Activated CD8-positive, alpha-beta memory T cell treated with anti-CD3 and anti-CD28 coated beads, Interleukin-2, amount 50 U/mL, for 1 hour (primary cell): ENCODE measurements around the gene XDH.

Source experiments
- DNase-seq: peaks from one replicate; pipeline ENCODE4 v3.0.0-alpha.2; 2020; ENCODE audit errors: extremely low read depth

Gene XDH

DNA sequence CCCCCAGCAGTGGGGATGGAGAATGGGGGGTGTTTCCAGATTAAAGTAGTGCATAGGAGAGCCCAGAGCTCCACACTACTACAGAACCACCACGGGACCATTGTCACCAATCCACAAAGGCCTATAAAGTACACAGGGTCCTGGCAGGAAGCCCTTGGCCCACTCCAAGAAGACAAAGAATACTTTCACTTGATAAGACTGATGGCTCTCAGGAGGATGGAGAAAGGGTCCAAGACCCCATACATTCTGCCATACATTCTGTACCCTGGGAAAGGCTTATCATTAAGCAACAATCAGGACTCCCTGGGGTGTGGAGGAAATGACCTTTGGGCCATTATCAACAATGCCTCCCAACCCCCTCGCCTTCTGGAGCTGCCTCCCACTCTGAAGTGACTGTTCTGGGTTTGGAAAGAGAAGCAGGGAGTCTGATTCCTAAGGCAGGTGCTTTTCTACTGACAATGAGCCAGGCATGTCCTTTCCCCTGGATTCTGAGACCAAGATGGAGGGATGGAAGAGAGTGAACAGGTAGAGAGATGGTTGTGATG is 85.4 kb downstream of the XDH start:
- no peak for DNase-seq

DNA sequence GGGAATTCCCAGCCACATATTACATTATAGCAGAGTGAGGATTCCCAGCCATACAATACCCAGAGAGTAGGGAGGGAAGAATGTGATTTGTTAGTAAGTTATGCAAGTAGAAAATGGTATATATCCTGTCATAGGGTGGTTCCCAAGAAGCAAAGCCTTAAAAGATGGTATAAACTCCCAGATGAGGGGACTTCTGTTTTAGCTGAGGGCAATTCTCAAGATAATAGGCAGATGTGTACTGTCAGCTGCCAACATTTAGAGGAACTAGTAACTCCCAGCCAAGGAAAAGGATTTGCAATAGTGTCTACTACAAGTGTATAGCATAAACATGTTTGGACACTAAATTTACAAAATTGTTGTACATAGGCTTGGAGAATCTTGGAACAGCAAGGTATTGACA is 86.5 kb downstream of the XDH start:
- DNase-seq = no peak

DNA sequence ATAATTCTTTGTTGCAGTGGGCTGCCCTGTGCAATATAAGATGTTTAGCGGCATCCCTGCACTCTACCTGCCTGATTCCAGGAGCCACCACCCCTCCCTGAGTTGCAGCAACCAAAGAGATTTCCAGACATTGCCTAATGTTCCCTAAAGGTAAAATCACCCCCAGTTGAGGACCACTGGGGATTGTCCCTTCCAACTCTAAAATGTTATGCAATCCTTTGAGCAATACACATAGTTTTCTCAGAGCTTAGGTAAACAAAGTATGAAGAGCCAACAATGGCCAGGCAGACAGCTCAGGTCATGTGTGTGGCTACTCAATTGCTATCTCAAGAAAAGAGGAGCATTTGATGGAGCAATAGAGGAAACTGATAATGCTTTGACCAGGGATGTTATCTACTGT is 87.0 kb downstream of the XDH start:
- no peak for DNase-seq

DNA sequence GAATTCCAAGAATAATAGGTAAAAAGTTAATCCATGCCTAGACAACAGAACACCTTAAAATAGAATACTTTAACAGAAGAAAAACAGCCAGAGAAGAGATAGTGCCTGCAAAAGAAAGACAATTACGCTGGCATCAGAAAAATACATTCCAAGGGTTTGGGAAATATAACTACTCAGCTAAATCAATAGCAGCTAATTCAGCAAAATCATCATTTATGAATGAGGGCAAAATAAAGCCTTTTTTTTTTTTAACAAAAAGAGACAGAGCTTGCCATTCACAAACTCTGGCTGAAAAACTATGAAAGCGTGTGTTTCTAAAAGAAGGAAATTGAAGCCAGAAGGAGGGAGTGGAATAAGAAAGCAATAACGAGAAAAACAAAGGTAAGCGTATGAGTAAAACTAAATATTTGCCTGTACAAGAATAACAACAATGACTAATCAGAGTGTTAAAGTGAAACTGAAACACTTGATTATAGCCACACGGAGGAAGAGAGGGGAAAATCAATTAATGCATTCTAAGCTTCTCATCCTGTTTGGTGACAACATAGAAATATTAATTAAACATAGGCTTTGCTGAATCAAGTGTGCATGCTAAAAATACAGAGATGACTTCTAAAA is 90.4 kb downstream of the XDH start:
- DNase-seq = no peak

DNA sequence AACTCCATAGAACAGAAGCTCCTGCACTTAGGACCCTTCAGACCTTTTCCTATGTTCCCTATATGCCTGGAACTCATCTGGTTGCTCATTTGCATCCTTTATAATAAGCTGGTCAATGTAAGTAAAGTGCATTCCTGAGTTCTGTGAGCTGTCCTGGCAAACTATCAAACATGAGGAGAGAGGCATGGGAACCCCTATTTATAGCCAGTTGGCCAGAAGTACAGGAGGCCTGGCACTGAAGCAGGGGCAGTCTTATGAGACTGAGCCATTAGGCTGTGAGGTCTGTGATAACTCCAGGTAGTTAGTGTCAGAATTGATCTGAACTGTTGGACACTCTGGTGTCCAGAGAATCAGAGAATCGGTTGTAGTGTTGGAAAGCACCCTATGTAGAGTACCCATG is 92.2 kb downstream of the XDH start:
- no peak for DNase-seq

DNA sequence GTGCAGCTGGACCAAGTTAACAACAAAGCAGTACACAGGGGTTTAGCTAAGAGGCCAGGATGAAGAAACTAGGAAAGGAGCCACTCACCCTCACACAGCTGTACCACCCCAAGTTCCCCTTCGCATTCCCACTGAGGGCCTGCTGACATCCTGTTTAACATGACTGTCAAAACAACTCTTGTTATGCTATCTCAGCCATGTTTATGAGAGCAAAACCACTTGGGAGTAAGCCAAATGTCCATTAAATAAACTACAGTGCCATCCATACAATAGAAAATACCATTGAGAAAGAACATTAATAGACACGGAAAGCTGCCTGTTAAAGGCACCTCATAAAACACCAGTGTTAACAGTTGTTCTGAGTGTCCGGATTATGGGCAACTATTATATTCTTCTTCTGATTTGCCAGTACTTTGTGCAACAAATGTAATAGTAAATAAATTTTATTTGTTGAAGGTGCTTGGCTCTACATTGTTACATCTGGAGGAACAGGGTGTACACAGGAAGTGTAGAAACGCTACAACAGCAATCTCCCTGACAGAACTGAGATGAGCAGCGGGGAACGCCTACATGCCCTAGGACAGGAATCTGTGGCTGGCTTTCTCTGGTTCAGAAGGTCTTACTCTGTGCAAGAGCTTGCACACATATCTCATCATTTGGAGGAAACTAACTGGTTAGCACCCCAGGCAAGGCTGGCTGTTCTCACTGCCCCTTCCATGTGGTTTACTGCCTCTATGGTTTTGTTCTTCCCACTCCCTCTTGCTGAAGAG is 95.0 kb downstream of the XDH start:
- no peak for DNase-seq

DNA sequence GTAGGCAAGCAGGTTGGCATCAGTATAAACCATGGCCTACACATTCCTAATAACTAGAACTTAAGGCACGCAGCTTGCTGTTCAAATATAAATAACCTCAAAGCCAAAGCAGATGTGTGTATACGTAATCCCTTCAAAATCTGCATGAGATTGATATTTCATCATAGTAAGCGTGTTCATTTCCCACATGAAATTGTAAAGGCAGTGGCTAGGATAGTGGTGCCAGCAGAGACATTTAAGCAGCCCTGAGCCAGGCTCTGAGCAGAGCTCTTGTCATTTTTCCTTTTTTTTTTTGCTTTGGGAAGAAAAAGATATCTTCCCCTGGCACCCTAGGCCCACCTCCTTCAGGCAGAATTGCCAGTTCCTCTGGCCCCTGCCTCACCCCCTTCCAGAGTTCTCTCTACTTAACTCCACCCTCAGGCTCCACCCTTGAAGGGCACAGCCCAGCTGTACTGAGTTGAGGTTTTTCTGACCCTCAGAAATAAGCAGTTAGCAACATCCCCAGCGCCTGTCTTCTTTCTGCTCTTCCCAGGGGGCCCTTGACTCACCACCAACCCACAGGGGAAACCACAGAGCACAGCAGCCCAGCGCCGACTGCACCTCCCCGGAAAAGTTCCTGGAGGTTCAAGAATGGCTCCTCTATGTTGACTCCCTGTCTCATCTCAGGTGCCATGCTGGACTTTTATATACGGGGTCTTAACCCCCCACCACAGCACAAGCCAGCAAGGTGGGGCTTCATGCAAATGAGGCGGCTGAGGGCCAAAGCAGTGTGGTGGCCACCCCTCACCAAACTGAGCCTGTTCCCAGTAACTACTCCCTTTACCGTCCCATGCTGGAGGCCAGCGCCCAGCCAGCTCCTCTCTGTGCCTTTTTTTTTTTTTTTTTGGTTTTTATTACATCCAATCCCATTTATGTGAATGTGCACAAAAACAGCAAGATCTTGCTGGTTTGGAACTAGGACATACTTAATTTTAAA is 95.9 kb downstream of the XDH start:
- no peak for DNase-seq

DNA sequence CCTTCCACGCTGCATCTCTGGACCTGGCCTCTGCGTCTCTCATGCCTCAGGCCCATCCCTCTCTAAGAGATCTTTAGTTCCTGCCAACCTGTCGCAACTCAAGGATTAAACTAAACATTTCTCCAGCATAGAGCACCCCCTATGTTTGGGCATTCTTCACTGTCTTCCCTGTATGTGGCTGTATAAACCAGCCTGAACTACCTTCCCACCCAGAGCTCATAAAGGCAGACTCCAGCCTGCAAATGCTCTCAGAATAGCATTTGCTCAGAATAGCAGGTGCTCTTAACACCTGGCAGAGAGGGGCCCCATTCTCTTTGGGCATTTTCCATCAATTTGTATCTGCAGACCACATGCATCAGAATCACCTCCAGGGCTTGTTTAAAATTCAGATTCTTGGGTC is 97.1 kb downstream of the XDH start:
- DNase-seq = no peak

DNA sequence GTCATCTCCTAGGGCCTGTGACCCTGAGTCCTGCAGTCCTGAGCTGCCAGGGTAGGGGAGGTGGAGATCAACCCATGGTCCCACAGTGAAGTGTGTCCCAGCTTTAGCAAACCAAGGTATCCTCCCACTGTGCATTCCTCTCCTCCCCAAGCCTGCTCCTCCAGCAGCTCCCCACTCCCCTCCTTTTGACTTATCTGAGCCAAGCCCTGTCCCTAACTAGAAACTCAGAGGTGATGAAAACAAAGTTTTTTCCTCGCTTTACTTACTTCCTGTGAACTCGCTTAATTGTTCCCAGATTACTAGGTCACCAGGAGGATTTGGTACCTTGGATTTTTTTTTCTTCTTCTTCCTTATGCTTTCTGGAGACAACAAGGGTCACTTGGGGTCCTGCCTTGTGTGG is 99.8 kb downstream of the XDH start:
- DNase-seq = no peak

DNA sequence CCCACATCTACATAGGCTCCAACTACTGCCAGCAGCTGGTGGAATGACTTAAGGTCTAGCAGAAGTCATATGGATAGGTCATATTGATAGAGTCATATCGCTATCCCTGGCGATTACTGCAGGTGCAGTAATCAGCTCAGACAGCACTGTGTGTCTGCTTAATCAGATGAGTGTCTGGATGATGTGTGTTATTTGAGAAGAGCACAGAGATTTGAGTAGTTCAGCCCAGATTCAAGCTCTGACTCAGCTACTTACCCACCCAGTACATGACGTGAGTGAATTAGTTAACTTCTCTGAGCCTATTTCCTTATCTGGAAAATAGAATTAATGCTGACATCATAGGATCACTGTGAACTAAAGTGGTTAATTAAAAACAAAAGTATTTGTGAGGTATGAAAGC is 101.6 kb downstream of the XDH start:
- DNase-seq = no peak

DNA sequence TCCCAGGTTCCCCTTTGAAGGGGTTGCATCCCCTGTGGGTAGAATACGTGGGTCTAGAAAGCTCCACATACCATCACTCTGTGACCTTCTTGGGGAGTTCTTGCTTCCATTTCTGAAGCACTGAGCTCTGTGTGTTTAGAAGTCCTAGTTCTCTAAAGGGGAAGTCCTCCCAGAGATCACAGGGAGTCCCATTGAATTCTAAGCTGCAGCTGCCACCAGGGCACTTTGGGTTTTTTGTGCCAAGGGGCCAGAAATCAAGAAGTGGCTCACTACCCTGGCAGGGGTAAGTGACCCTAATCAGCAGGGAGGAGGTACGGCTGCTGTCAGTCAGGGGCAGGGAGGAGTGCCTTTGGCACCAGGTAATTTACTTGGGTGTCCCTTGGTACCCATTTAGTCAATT is 109.7 kb downstream of the XDH start:
- no peak for DNase-seq

DNA sequence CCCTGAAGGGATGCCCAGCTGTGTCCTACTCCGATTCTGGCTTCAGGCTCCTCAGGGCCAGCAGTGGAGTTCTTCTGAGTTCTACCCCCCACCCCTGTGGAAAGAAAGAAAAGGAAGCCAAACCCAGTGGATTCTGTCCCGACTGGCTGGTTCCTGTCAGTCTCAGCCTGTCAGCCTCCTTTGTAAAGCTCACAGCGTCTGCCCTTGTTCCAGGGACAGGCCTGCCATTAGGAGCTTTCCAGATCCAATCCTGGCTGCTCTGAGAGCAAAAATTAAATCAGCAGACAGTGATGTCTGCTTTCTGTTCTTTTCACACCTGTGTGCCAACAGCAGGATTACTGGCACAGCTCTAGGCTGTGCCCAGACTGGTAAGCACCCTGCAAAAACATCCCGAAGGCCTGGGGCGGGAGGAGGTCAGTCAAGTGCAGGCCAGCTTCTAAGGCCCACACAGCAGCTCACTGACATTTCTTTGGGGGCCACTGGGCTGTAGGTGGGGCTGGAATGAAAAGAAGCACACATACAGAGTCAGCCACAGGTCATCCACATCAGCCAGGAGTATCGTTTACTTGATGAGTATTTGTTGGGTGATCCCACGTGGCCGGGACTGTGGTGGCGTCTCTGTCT is 111.5 kb downstream of the XDH start:
- DNase-seq = no peak

DNA sequence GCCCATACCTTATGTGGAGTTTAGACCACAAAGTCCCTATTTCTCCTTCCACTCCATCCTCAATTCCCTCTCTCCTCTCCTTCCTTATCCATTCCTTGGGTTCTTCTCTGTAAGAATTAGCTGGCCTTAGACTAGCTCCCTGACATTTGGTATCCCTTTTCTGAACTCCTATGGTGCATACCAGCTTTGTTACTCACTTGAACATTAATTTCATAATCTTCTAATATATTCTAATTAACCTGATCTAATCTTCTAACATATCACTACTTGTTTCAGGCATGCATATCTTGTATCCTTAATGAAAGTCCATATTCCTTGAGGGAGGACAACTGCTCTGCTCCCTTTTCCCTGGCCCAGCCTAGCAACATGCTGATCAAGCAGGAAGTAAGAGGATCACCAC is 114.2 kb downstream of the XDH start:
- no peak for DNase-seq

DNA sequence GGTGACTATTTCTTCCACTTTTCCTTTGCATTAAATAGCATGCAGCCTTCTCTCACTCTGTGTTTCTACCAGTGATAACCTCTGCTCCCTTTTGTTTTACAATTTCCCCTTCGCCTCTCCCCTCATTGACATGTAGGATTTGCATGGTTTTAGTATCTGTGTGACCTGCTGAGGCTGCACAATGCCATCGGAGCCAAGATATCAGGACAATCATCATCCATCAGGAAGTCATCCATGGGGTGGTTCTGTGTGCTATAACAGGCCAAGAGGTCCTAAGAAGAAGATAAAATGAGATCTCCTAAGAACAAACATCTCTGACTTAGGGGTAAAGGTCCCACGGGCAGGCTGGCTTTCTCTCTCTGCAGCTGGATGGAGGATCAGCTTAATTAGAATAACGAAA is 115.0 kb downstream of the XDH start:
- no peak for DNase-seq

DNA sequence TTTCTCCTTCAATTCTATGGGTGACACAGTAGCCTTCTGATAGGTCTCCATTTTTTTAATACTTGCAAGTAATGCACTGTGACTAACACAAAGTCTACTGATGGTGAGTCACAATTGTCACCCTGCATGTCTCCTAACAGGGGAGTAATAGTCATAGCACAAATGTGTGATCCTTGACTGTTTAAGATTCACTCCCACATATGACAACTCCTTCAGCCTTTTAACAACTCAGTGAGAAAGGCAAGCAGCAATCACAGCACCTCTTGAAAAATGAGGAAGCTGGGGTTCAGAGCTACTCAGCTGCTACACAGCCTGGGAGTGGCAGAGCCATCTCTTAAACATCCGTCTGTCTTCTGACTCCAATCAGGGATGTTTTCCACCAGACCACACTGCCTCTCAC is 116.8 kb downstream of the XDH start:
- no peak for DNase-seq

DNA sequence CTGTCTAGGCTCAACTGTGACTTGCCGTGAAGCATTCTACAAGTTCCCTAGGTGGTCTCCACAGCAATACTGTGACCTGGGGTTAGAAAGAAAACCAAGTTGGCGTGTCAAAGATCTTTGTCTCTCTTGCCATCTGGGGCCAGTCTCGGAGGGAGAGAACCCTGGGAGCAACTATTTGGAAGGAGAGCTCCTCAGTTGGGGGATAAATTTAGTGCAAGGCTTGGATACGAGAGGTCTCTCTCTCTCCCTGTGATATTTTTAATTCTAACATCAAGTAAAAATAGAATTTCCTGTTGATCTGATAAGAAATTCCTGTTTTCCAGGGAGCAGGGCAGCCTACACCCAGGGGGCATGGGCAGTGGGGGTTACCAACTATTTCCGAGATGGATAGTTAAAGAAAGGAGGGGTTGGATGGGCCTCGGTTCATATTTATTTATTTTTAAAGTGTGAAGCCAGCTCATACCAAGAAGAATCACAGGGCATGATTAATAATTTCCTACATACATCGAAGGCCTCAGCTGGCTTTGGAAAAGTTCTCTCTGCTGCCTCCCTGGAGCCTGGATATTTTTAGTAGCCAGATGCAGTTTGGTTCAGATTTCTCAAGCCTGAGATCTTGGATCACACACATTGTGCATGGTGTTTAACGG is 117.8 kb downstream of the XDH start:
- no peak for DNase-seq

DNA sequence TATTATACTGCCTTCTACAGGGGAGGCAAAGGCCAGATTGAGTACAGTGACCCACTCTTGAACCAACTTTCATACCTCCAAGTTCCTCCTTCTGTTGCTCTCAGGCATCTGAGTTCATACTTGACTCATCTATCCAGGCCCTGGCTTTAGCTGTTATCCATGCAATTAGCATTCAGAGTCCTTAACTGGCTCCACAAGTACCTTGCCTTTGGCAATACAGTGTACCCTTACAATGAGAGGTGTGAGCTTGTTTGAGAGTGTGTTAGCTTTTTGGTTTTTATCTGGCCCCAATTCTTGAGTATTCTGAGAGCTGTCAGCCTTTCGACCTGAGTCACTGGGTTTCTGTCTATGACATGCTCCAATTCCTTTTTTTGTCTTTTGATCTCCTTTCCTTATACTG is 120.3 kb downstream of the XDH start:
- no peak for DNase-seq

DNA sequence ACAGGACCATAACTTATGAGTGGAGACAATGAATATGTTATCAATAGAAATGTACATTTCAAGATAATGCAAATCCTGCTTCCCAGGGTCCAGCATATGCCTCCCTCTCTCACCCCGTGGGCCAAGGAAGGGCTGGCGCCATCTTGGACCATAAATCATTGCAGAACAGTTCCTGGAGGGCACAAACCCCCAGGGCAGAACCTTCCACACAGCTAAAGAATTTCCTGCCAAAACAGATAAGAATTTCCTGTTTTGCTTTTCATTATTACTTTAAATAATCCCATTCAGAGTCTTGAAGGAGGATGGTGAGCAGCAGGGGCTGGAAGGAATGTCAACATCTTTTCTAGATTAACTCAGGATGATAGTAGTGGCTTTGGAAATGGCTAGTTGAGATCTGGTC is 126.9 kb downstream of the XDH start:
- no peak for DNase-seq

DNA sequence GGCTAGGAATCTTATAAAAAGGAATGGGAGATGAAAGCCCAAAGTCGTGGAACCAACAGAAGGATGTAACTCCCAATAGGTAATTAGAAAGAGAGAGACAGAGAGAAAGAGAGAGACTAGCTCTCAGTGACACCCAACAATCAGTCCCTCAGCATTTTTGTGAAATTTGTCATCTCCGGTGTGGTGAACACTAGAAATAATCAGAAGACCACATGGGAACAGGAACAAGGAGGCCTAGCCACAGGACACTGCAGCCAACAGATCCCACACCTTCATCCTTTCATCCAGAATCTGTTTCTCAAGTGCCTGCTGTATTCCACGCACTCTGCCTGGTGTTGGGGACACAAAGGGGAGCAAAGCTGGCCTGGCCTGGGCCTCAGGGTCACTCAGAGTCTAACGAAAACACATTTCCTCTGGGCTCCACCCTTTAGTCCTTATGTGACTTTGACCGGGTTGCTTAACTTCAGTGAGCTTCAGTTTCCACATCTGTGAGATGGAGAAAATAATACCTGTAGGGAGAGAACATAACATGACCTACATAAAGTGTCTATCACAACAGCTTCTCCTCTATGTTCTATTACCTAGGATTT is 127.5 kb downstream of the XDH start:
- DNase-seq = no peak

DNA sequence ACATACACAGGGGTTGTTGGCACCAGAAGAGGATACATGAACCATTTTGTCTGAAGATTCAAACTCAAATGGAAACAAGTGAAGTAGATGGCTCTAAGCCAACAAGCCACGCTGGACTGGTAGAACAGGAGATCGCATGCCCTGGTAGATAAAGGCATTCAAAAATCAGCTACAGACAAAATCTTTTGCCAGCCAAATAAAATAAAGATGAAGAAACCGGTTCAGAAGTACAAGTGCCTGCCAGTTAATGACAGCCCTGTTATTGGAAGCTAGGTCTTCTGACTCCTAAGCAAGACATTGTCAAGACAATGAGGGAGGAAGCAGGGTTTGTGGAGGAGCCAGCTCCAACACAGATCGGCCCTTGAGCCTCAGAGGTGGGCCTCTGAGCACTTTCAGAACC is 128.3 kb downstream of the XDH start:
- no peak for DNase-seq
